Gastrocnemius medialis (tissue), 4 donors: ENCODE measurements around the gene LRP1-AS. TPM values are rescaled to one million over a fixed set of nuclear protein-coding genes. Genes with fewer than 3 reads are reported as not detected.

Experiments
- ATAC-seq, 2 donors: fragments of 150-250 bp; one replicate each; pipeline ENCODE4 v1.9.1; 2016
- DNase-seq, 2 donors: peaks; one replicate each; pipeline ENCODE4 v3.0.0-alpha.2; 2019
- H3K27ac ChIP-seq, 4 donors: fragments of 200-600 bp; sonication (generic); 1 replicate in 1 of 4; 2 replicates in 3 of 4; pipeline ENCODE4 v1.5.1; 2016 to 2018; ENCODE audit warnings: mild to moderate bottlenecking in 2 of 4, moderate library complexity in 1 of 4
- H3K27me3 ChIP-seq, 3 donors: fragments of 200-600 bp; sonication (generic) in 2 of 3; 1 replicate in 1 of 3; 2 replicates in 2 of 3; pipeline versions ENCODE4 v1.5.1 to v1.6.0; 2016 to 2019; ENCODE audit warnings: mild to moderate bottlenecking in 1 of 3, moderate library complexity in 1 of 3
- H3K36me3 ChIP-seq, 2 donors: fragments of 200-600 bp; sonication (generic) in 1 of 2; one replicate each; pipeline ENCODE4 v1.5.1; 2017 to 2018
- H3K4me1 ChIP-seq, 2 donors: fragments of 200-600 bp; sonication (generic) in 1 of 2; one replicate each; pipeline ENCODE4 v1.5.1; 2016 to 2017; ENCODE audit warnings: mild to moderate bottlenecking in 2 of 2
- H3K4me3 ChIP-seq, 4 donors: fragments of 200-600 bp; sonication (generic) in 3 of 4; 1 replicate in 1 of 4; 2 replicates in 3 of 4; pipeline ENCODE4 v1.5.1; 2016 to 2019; ENCODE audit warnings: mild to moderate bottlenecking in 2 of 4
- H3K9me3 ChIP-seq, 3 donors: fragments of 200-600 bp; sonication (generic) in 2 of 3; 1 replicate in 1 of 3; 2 replicates in 2 of 3; pipeline ENCODE4 v1.5.1; 2016 to 2019
- CTCF ChIP-seq, 5 experiments: fragments of 450-650 bp in 3 of 5; fragments of 200-600 bp in 2 of 5; sonication (generic) in 2 of 5; IDR thresholded peaks in 4 of 5; conservative IDR thresholded peaks in 1 of 5; 1 replicate in 4 of 5; 2 replicates in 1 of 5; pipeline ENCODE4 v1.5.1; 2016 to 2019; ENCODE audit warnings: antibody characterized with exemption in 5 of 5, mild to moderate bottlenecking in 3 of 5, moderate library complexity in 3 of 5
- POLR2A ChIP-seq, 2 donors: fragments of 450-650 bp; IDR thresholded peaks; one replicate each; pipeline ENCODE4 v1.6.1; 2017; ENCODE audit warnings: antibody characterized with exemption in 2 of 2, mild to moderate bottlenecking in 2 of 2, moderate library complexity in 2 of 2
- in situ Hi-C, 4 donors: fragments of 200-750 bp; cut with MboI; loops; one replicate each; pipeline versions ENCODE4 v1.15.0 to v1.8.0; 2017; ENCODE audit warnings: low sequenced_read_pairs in 4 of 4
- intact Hi-C: fragments of 100-400 bp; cut with DNase I; formaldehyde crosslinking; loops from one replicate; pipeline ENCODE4 v1.15.1; 2023; ENCODE audit warnings: low total_unique reads
- total RNA-seq, 4 donors: library from RNA; depleted of rRNA; stranded (reverse); fragments of >200 nt; gene quantifications; one replicate each; pipeline versions ENCODE4 v1.1.0 to v1.2.3, GENCODE V29; 2016

Gene LRP1-AS
- total RNA-seq, 4 donors from 2014 or later = not detected

- intact Hi-C loops (no loop called here), in situ Hi-C loops (no loop called here)
- Histone ChIP-seq H3K4me3 (no peak overlapping the region), H3K4me1 (no peaks in the 10 kb centered on the region), H3K9me3 (no peaks in the 10 kb centered on the region), H3K36me3 (peaks cover 0 to 5% of the 10 kb centered on the region in 2 donors), H3K27ac (no peak overlapping the region), H3K27me3 (no peaks in the 10 kb centered on the region)
- ATAC-seq (no peak), DNase-seq (no peak)
- TF ChIP-seq CTCF (IDR thresholded peaks at IDR 0.05 in 4 of 5, conservative IDR thresholded peaks at IDR 0.05 in 1 of 5) = no peak
- TF ChIP-seq POLR2A (IDR thresholded peaks at IDR 0.05) = no peak
These were observed 47.8 kb upstream of the LRP1-AS start for GRCh38 chr12:57195186-57195585.

GRCh38 chr12:57194253-57194652 is 46.8 kb upstream of the LRP1-AS start:
- ATAC-seq (no peak), DNase-seq (no peak)
- Histone ChIP-seq H3K27me3 (no peaks in the 10 kb centered on the region), H3K9me3 (no peaks in the 10 kb centered on the region), H3K36me3 (peaks cover 0 to 2% of the 10 kb centered on the region in 2 donors), H3K27ac (no peak overlapping the region), H3K4me1 (no peaks in the 10 kb centered on the region), H3K4me3 (no peak overlapping the region)
- intact Hi-C loops = no loop called here
- no peak for TF ChIP-seq POLR2A (IDR thresholded peaks at IDR 0.05)
- TF ChIP-seq CTCF (IDR thresholded peaks at IDR 0.05 in 4 of 5, conservative IDR thresholded peaks at IDR 0.05 in 1 of 5) = no peak
- in situ Hi-C loops = no loop called here

GRCh38 chr12:57193706-57194245 is 46.4 kb upstream of the LRP1-AS start:
- no peaks in the 10 kb centered on the region for H3K36me3 ChIP-seq
- in situ Hi-C loops = no loop called here
- TF ChIP-seq POLR2A (IDR thresholded peaks at IDR 0.05) = no peak
- TF ChIP-seq CTCF (IDR thresholded peaks at IDR 0.05 in 4 of 5, conservative IDR thresholded peaks at IDR 0.05 in 1 of 5) = no peak
- H3K4me3 ChIP-seq = no peak overlapping the region
- intact Hi-C loops = no loop called here
- no peaks in the 10 kb centered on the region for H3K4me1 ChIP-seq
- H3K27ac ChIP-seq = no peak overlapping the region
- H3K9me3 ChIP-seq = no peaks in the 10 kb centered on the region
- no peaks in the 10 kb centered on the region for H3K27me3 ChIP-seq
- DNase-seq (no peak), ATAC-seq (no peak)

GRCh38 chr12:57192920-57193319 is 45.5 kb upstream of the LRP1-AS start:
- Histone ChIP-seq H3K36me3 (no peaks in the 10 kb centered on the region), H3K4me1 (no peaks in the 10 kb centered on the region), H3K27me3 (no peaks in the 10 kb centered on the region), H3K4me3 (no peak overlapping the region), H3K27ac (no peak overlapping the region), H3K9me3 (no peaks in the 10 kb centered on the region)
- ATAC-seq (no peak), DNase-seq (no peak)
- intact Hi-C loops (no loop called here), in situ Hi-C loops (no loop called here)
- TF ChIP-seq POLR2A (IDR thresholded peaks at IDR 0.05) (no peak), CTCF (IDR thresholded peaks at IDR 0.05 in 4 of 5, conservative IDR thresholded peaks at IDR 0.05 in 1 of 5) (no peak)

GRCh38 chr12:57191410-57191809 is 44.0 kb upstream of the LRP1-AS start:
- in situ Hi-C loops = no loop called here
- no peak overlapping the region for H3K4me3 ChIP-seq
- no peak for DNase-seq
- H3K36me3 ChIP-seq = no peaks in the 10 kb centered on the region
- H3K9me3 ChIP-seq = no peaks in the 10 kb centered on the region
- intact Hi-C loops = no loop called here
- TF ChIP-seq POLR2A (IDR thresholded peaks at IDR 0.05) (no peak), CTCF (IDR thresholded peaks at IDR 0.05 in 4 of 5, conservative IDR thresholded peaks at IDR 0.05 in 1 of 5) (no peak)
- no peaks in the 10 kb centered on the region for H3K4me1 ChIP-seq
- H3K27me3 ChIP-seq = no peaks in the 10 kb centered on the region
- no peak for ATAC-seq
- no peak overlapping the region for H3K27ac ChIP-seq
